ENCODE results near the gene FUT8.

The FUT8 gene

DNA sequence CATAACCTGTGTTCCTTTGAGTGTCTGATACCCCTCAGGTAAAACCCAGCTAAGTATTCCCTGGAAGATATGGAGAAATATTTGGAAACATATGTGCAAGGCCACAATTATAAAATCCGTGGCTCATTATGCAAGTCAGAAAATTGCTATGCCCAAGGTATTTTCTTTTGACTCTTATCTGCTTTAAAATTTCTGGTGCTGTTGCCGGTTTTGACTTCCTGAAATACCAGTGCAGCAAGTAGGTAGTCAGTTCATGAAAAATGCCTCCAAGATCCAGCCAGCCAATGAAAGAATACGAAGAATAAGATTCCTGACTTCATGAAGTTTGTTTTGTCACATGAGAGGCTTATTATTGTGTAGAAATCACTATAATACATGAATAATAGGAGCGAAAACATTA, 20.2 kb upstream of the FUT8 start:
- no peaks in the 10 kb centered on the region for H3K36me3 ChIP-seq
- H3K4me3 ChIP-seq (ENCODE audit: low read depth, low read length): no peak overlapping the region
- H3K4me1 ChIP-seq: no peaks in the 10 kb centered on the region
- TF ChIP-seq, protein P1, sequence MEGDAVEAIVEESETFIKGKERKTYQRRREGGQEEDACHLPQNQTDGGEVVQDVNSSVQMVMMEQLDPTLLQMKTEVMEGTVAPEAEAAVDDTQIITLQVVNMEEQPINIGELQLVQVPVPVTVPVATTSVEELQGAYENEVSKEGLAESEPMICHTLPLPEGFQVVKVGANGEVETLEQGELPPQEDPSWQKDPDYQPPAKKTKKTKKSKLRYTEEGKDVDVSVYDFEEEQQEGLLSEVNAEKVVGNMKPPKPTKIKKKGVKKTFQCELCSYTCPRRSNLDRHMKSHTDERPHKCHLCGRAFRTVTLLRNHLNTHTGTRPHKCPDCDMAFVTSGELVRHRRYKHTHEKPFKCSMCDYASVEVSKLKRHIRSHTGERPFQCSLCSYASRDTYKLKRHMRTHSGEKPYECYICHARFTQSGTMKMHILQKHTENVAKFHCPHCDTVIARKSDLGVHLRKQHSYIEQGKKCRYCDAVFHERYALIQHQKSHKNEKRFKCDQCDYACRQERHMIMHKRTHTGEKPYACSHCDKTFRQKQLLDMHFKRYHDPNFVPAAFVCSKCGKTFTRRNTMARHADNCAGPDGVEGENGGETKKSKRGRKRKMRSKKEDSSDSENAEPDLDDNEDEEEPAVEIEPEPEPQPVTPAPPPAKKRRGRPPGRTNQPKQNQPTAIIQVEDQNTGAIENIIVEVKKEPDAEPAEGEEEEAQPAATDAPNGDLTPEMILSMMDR (IDR thresholded peaks at IDR 0.05; ENCODE audit: low read depth, low read length): no peak
- DNase-seq: no peak
- 0 out of 2 replicates have a peak, but pooled peaks cover 3% of the 10 kb centered on the region for H3K9me3 ChIP-seq
- no peaks in the 10 kb centered on the region for H3K27me3 ChIP-seq

DNA sequence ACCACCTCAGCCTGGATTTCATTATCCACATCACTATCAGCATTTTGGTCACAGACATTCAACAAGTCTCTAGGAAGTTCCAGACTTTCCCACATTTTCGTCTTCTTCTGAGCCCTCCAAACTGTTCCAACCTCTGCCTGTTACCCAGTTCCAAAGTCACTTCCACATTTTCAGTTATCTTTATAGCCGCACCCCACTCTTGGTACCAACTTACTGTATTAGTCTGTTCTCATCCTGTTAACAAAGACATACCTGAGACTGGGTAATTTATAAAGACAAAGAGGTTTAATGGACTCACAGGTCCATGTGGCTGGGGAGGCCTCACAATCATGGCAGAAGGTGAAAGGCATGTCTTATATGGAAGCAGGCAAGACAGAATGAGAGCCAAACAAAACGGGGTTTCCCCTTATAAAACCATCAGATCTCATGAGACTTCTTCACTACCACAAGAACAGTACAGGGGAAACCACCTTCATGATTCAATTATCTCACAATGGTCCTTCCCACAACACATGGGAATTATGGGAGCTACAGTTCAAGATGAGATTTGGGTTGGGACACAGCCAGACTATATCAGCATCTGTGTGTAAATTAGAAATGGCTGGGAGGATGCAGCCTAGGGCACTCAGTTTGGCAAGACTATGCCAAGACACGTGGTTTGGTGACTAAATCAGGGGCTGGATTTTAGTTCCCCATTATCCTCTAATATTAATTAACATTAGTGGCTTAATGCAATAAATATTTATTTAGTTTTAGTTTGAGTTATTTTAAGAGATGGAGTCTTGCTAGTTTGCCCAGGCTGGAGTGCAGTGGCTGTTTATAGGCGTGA, 16.2 kb upstream of the FUT8 start:
- Histone ChIP-seq H3K4me3 (ENCODE audit: low read depth, low read length) (no peak overlapping the region), H3K9me3 (0 out of 2 replicates have a peak, but pooled peaks cover 3% of the 10 kb centered on the region), H3K4me1 (no peaks in the 10 kb centered on the region), H3K27me3 (no peaks in the 10 kb centered on the region), H3K36me3 (no peaks in the 10 kb centered on the region)
- TF ChIP-seq, protein P1 (IDR thresholded peaks at IDR 0.05; ENCODE audit: low read depth, low read length): no peak
- DNase-seq: no peak

DNA sequence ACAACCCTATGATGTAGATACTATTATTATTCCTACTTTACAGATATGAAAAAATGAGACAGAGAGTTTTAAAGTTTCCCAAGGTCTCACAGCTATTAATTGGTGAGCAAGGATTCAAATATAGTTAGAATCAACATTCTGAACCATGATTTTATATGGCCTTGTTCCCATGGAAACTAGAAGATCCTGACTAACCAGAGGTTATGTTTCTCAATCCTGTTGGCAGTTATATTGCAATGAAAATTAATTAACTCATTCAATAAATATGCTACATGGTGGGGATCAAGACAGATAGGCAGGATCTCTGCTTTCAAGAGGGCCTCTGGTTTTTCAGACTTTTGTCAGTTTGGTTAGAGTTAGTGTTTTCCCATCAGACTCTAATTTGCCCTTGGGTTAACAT, 9.3 kb upstream of the FUT8 start:
- Histone ChIP-seq H3K36me3 (no peaks in the 10 kb centered on the region), H3K4me3 (ENCODE audit: low read depth, low read length) (no peak overlapping the region), H3K27me3 (no peaks in the 10 kb centered on the region), H3K4me1 (no peaks in the 10 kb centered on the region), H3K9me3 (no peaks in the 10 kb centered on the region)
- DNase-seq: no peak
- TF ChIP-seq, protein P1 (IDR thresholded peaks at IDR 0.05; ENCODE audit: low read depth, low read length): no peak

DNA sequence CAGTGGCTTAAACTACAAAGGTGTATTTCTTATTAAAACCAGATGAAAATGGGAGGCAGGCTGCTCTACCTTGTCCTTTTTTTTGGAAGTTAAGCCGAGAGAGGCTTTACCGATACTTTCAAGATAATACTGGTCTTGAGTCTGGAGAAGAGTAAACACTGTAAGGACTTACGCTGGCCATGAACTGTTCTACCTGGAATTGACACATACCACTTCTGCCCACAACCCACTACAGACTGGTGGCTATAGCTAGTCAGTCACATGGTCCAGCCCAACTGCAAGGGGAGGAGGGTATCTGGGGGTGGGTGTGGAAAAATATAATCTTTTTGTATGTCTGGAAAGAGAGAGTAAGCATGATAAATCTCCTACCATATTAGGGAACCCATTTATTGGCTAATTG, 4.4 kb upstream of the FUT8 start:
- H3K9me3 ChIP-seq: no peaks in the 10 kb centered on the region
- TF ChIP-seq, protein P1 (IDR thresholded peaks at IDR 0.05; ENCODE audit: low read depth, low read length): no peak

DNA sequence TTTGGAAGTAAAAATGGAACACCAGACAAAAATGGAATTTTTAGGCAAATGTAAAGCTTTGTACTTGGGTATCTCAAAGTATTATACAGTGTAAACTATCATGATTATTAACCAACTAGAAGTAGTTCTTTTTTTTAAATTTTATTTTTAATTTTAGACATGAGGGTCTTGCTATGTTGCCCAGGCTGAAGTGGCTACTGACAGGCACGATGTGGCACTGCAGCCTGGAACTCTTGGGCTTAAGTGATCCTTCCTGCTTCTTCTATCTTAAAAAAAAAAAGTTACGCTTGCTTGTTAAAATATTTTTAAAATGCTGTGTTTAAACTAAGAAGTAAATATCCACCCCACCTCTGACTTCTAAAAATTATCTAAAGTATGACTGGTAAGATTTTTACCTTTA, 1.9 kb upstream of the FUT8 start:
- no peak overlapping the region for H3K4me3 ChIP-seq (ENCODE audit: low read depth, low read length)
- TF ChIP-seq, protein P1 (IDR thresholded peaks at IDR 0.05; ENCODE audit: low read depth, low read length): no peak
- H3K27me3 ChIP-seq: no peaks in the 10 kb centered on the region
- no peaks in the 10 kb centered on the region for H3K4me1 ChIP-seq
- H3K36me3 ChIP-seq: no peaks in the 10 kb centered on the region
- no peaks in the 10 kb centered on the region for H3K9me3 ChIP-seq
- DNase-seq: no peak

More for the DNA sequence above, 4.4 kb upstream of the FUT8 start:
- Histone ChIP-seq H3K27me3 (no peaks in the 10 kb centered on the region), H3K36me3 (no peaks in the 10 kb centered on the region), H3K4me3 (ENCODE audit: low read depth, low read length) (no peak overlapping the region), H3K4me1 (no peaks in the 10 kb centered on the region)
- DNase-seq: no peak

DNA sequence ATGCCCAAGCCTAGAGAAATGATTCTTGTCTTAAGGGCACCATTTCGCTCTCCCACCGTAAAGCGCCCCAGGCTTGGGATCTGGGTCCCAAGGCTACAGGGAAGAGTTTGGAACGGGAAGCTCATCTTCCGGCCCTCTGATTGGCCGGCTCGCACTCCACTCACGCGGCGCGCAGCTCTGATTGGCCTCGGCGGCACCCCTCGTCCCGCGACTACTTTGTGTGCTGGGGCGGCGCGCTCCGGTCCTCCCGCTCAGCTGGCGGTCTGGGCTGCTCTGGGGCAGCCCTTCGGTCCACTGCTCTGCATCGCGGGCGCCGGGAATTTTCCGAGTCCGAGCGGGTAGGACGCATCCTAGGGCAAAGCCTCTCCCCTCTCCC, 886 bp upstream of the FUT8 start:
- H3K4me3 ChIP-seq (ENCODE audit: low read depth, low read length): peak overlapping the region; percentile 72
- H3K9me3 ChIP-seq: no peaks in the 10 kb centered on the region
- no peaks in the 10 kb centered on the region for H3K4me1 ChIP-seq
- no peaks in the 10 kb centered on the region for H3K36me3 ChIP-seq
- TF ChIP-seq, protein P1 (IDR thresholded peaks at IDR 0.05; ENCODE audit: low read depth, low read length): no peak
- H3K27me3 ChIP-seq: no peaks in the 10 kb centered on the region
- DNase-seq: peak; percentile 93
